ENCODE measurements around the gene CTXND1. TPM values are rescaled to one million over a fixed set of nuclear protein-coding genes. Genes with fewer than 3 reads are reported as not detected.

The CTXND1 gene
- total RNA-seq, 4 donors from 2014 or later = 0.07 to 0.09 TPM; not detected in 2

- peaks cover 0 to 9% of the 10 kb centered on the region in 2 donors for H3K4me1 ChIP-seq
- TF ChIP-seq CTCF (IDR thresholded peaks at IDR 0.05) (no peak), POLR2A (IDR thresholded peaks at IDR 0.05) (no peak)
- no peaks in the 10 kb centered on the region for H3K36me3 ChIP-seq
- H3K9me3 ChIP-seq = no peaks in the 10 kb centered on the region
- peaks cover 0 to 25% of the 10 kb centered on the region in 2 donors for H3K27me3 ChIP-seq
- H3K27ac ChIP-seq = no peak overlapping the region
- DNase-seq = no peak
- no peak overlapping the region for H3K4me3 ChIP-seq
- intact Hi-C loops (cut with DNase I; ENCODE audit: low total_unique reads) = no loop called here
Observed at GRCh38 chr15:80249973-80250372, 2.0 kb downstream of the CTXND1 start.

DNA sequence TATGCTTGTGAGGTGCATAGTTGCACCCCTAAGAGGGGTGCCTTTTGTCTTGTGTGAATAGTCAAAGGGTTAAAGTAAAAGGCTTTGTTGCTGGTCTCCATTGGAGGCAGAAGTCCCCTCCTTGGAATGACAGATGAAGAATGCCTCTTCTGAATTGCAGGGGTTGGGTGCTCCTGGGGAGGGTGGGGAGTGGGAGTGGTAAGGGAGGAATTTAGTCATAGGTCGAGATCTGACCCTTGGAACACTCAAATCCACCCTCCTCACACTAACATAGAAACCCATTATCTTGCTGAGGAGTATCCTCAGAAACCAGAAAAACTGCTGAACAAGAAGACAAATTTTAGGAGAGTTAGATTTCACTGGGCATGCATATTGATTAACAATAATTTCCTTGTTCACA is 4.7 kb downstream of the CTXND1 start:
- intact Hi-C loops (cut with DNase I; ENCODE audit: low total_unique reads) = no loop called here
- peaks cover 0 to 10% of the 10 kb centered on the region in 2 donors for H3K27me3 ChIP-seq
- TF ChIP-seq POLR2A (IDR thresholded peaks at IDR 0.05) (no peak), CTCF (IDR thresholded peaks at IDR 0.05) (no peak)

DNA sequence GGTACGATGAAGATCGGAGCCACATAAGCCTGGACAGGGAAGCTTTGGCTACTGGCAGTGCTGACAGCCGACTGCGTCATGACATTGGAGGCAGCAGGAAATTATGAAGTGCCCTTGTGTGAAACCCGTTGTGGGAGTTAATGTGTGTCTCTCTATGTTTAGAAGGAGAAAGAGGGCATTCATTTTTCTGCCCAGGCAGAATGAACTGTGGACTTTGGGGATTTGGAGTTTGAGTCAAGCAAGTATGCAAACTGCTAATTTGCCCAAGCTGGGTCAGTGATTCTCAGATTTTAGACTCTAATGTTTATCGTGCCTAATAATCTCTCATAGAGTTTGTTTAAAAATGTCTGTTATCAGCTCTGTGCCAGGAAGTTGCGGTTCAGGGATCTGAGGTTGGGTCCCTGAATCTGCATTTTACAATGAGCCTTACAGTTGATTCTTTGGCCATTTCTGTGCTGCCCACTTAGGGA is 5.6 kb downstream of the CTXND1 start:
- no peak for TF ChIP-seq CTCF (IDR thresholded peaks at IDR 0.05)
- no peak for TF ChIP-seq POLR2A (IDR thresholded peaks at IDR 0.05)
- intact Hi-C loops (cut with DNase I; ENCODE audit: low total_unique reads) = no loop called here
- DNase-seq = no peak
- H3K27ac ChIP-seq = no peak overlapping the region
- H3K4me1 ChIP-seq = peaks cover 0 to 2% of the 10 kb centered on the region in 2 donors
- H3K9me3 ChIP-seq = no peaks in the 10 kb centered on the region
- H3K27me3 ChIP-seq = peaks cover 0 to 7% of the 10 kb centered on the region in 2 donors
- H3K36me3 ChIP-seq = no peaks in the 10 kb centered on the region
- no peak overlapping the region for H3K4me3 ChIP-seq

More for the DNA sequence above, 4.7 kb downstream of the CTXND1 start:
- Histone ChIP-seq H3K36me3 (no peaks in the 10 kb centered on the region), H3K4me1 (peaks cover 0 to 9% of the 10 kb centered on the region in 2 donors), H3K4me3 (no peak overlapping the region), H3K9me3 (no peaks in the 10 kb centered on the region), H3K27ac (no peak overlapping the region)
- DNase-seq = no peak

GRCh38 chr15:80242802-80243201 is 9.2 kb downstream of the CTXND1 start:
- intact Hi-C loops (cut with DNase I; ENCODE audit: low total_unique reads) = no loop called here
- TF ChIP-seq POLR2A (IDR thresholded peaks at IDR 0.05) = no peak
- TF ChIP-seq CTCF (IDR thresholded peaks at IDR 0.05) = no peak
- Histone ChIP-seq H3K36me3 (no peaks in the 10 kb centered on the region), H3K4me1 (no peaks in the 10 kb centered on the region), H3K27ac (no peak overlapping the region), H3K9me3 (no peaks in the 10 kb centered on the region), H3K27me3 (no peaks in the 10 kb centered on the region), H3K4me3 (no peak overlapping the region)
- no peak for DNase-seq

- no peak for DNase-seq
- no peak overlapping the region for H3K4me3 ChIP-seq
- no peaks in the 10 kb centered on the region for H3K27me3 ChIP-seq
- H3K27ac ChIP-seq = no peak overlapping the region
- intact Hi-C loops (cut with DNase I; ENCODE audit: low total_unique reads) = no loop called here
- no peaks in the 10 kb centered on the region for H3K36me3 ChIP-seq
- H3K4me1 ChIP-seq = no peaks in the 10 kb centered on the region
- no peaks in the 10 kb centered on the region for H3K9me3 ChIP-seq
- TF ChIP-seq CTCF (IDR thresholded peaks at IDR 0.05) (no peak), POLR2A (IDR thresholded peaks at IDR 0.05) (no peak)
Observed at GRCh38 chr15:80242132-80242769, 9.8 kb downstream of the CTXND1 start.

All from uterus (tissue), 4 donors.